Right lobe of liver (tissue), 6 donors: ENCODE measurements around the gene DLG2. TPM values are rescaled to one million over a fixed set of nuclear protein-coding genes. Genes with fewer than 3 reads are reported as not detected.

Experiments
- ATAC-seq, 4 donors: fragments of 200-7000 bp; cut with Tn5 transposase; one replicate each; pipeline ENCODE4 v1.9.1; 2020; ENCODE audit warnings: mild to moderate bottlenecking in 4 of 4, moderate library complexity in 4 of 4
- DNase-seq, 3 donors: peaks; one replicate each; pipeline ENCODE4 v3.0.0-alpha.2; 2020
- H3K27ac ChIP-seq, 3 donors: fragments of 200-600 bp; one replicate each; pipeline ENCODE4 v1.8.0; 2022
- H3K27me3 ChIP-seq, 2 donors: fragments of 200-600 bp; one replicate each; pipeline ENCODE4 v1.8.0; 2022
- H3K36me3 ChIP-seq, 4 donors: fragments of 200-600 bp; sonication (generic) in 1 of 4; one replicate each; pipeline versions ENCODE4 v1.5.1 to v1.8.0; 2017 to 2022; ENCODE audit warnings: control low read depth in 1 of 4
- H3K4me1 ChIP-seq, 4 donors: fragments of 200-600 bp; sonication (generic) in 1 of 4; one replicate each; pipeline versions ENCODE4 v1.5.1 to v1.8.0; 2017 to 2022; ENCODE audit warnings: control low read depth in 1 of 4
- H3K4me3 ChIP-seq, 3 donors: fragments of 200-600 bp; one replicate each; pipeline ENCODE4 v1.8.0; 2022
- H3K9me3 ChIP-seq, 4 donors: fragments of 200-600 bp; sonication (generic) in 1 of 4; one replicate each; pipeline versions ENCODE4 v1.5.1 to v1.8.0; 2017 to 2022; ENCODE audit warnings: control low read depth in 1 of 4
- POLR2A ChIP-seq: fragments of 450-650 bp; IDR thresholded peaks from one replicate; pipeline ENCODE4 v1.6.1; 2017; ENCODE audit warnings: antibody characterized with exemption, mild to moderate bottlenecking
- WGBS: methylation state at CpG from one replicate; pipeline ENCODE4 v1.1.6; 2018; ENCODE audit warnings: low coverage, low lambda C conversion rate; ENCODE audit not compliant: insufficient coverage; ENCODE audit errors: missing lambda C conversion rate; 5-methylcytosine and 5-hydroxymethylcytosine counted together
- intact Hi-C, 2 donors: fragments of 100-400 bp; cut with DNase I; formaldehyde crosslinking; loops; one replicate each; pipeline versions ENCODE4 v1.11.2 to v1.14.1; 2022
- total RNA-seq, 6 experiments: library from RNA; depleted of rRNA in 2 of 6; stranded (reverse); fragments of >200 nt in 2 of 6; fragmentation: NEBNext Ultra II Directional in 3 of 6; extraction: Animal tissue kit (Norgen Biotek cat#: 25700) in 3 of 6; gene quantifications; one replicate each; pipeline versions ENCODE4 v1.1.0 to v1.2.4, GENCODE V29; 2016 to 2023
- TF ChIP-seq, protein P1 (sequence below), 4 donors: fragments of 200-600 bp in 3 of 4; fragments of 450-650 bp in 1 of 4; IDR thresholded peaks; one replicate each; pipeline versions ENCODE4 v1.5.1 to v1.8.0; 2016 to 2022; ENCODE audit warnings: antibody characterized with exemption in 4 of 4, mild to moderate bottlenecking in 2 of 4
- donor health status: DM: no; HTN: yes; CAD: no.
- donor health status: DM: no; HTN: no; CAD: no.
- donor health status: DM: no; HTN: no; CAD: no.
- donor health status: DM: no; HTN: yes; CAD: no.
- donor health status: DM: no; HTN: yes; CAD: no.

DLG2 gene
- total RNA-seq, 6 experiments from 2014 or later, result 1.2 to 6.4 (median 2.5) TPM

DNA sequence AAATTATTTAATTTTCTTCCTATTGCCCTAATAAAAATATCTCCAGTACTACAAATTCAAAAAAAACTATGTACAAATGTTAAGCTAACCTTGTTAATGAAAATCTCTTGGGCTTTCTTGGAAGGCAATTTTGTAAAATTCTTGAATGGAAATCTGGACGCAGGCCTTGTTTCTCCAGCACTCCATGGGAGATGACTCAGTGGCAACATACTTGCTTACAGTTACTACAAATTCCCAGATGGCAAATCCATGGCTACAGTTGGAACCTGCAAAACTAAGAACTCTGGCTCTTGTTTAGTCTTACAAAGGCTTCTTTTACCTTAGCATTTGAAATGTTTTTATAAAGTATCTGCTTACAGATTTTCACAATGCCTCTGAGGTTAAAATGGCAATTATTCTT lies 725.2 kb downstream of the DLG2 start:
- Histone ChIP-seq H3K36me3 (no peaks in the 10 kb centered on the region), H3K9me3 (no peaks in the 10 kb centered on the region), H3K4me1 (no peaks in the 10 kb centered on the region), H3K27ac (no peak overlapping the region), H3K27me3 (no peaks in the 10 kb centered on the region), H3K4me3 (no peak overlapping the region)
- WGBS, result 71% methylated on average over 1 of the region's 1 CpG
- TF ChIP-seq, protein P1, sequence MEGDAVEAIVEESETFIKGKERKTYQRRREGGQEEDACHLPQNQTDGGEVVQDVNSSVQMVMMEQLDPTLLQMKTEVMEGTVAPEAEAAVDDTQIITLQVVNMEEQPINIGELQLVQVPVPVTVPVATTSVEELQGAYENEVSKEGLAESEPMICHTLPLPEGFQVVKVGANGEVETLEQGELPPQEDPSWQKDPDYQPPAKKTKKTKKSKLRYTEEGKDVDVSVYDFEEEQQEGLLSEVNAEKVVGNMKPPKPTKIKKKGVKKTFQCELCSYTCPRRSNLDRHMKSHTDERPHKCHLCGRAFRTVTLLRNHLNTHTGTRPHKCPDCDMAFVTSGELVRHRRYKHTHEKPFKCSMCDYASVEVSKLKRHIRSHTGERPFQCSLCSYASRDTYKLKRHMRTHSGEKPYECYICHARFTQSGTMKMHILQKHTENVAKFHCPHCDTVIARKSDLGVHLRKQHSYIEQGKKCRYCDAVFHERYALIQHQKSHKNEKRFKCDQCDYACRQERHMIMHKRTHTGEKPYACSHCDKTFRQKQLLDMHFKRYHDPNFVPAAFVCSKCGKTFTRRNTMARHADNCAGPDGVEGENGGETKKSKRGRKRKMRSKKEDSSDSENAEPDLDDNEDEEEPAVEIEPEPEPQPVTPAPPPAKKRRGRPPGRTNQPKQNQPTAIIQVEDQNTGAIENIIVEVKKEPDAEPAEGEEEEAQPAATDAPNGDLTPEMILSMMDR (IDR thresholded peaks at IDR 0.05), result no peak
- no peak for TF ChIP-seq POLR2A
- ATAC-seq (no peak), DNase-seq (no peak)
- intact Hi-C loops, result no loop called here

DNA sequence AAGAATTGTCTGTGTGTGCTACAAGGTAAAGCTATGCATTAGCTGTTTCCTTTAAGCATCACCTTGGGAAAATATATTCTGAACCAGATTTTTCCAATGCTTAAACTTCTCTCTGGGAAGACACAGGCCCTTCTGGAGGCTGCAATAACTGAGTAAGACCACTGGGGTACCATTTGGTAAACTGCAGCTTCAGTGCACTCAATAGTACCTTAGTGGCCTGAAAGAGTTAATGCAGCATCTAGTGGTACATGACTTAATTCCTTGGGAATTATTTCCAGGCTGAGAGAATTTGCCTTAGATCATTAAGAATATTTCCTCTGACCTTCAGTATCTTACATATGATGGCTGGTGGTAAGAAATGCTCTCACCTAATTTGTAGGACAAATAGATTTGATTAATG lies 727.4 kb downstream of the DLG2 start:
- Histone ChIP-seq H3K27ac (no peak overlapping the region), H3K36me3 (no peaks in the 10 kb centered on the region), H3K27me3 (no peaks in the 10 kb centered on the region), H3K4me1 (no peaks in the 10 kb centered on the region), H3K9me3 (no peaks in the 10 kb centered on the region), H3K4me3 (no peak overlapping the region)
- no peak for ATAC-seq
- DNase-seq, result no peak
- no peak for TF ChIP-seq POLR2A
- TF ChIP-seq, protein P1 (IDR thresholded peaks at IDR 0.05), result no peak
- intact Hi-C loops, result no loop called here

DNA sequence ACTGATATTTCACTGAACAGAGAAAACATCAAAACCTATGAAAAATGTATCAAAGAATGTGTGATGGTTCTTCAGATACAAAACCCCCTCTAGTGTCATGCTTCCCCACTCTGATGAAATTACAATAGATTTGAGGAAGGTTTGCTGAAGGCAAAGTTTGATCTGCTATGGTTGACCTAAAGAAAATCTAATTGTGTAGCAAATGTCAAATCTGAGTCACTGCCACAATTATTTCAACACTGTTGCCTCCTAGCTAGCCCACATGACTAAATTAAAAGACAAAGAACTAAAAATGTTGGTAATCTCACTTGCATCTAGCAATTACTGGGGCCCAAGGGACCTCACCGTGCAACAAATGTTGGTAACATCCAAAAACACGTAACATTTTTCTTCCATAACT lies 728.0 kb downstream of the DLG2 start:
- intact Hi-C loops, result no loop called here
- no peaks in the 10 kb centered on the region for H3K4me1 ChIP-seq
- no peak overlapping the region for H3K27ac ChIP-seq
- TF ChIP-seq, protein P1 (IDR thresholded peaks at IDR 0.05), result no peak
- TF ChIP-seq POLR2A, result no peak
- H3K36me3 ChIP-seq, result no peaks in the 10 kb centered on the region
- whole genome bisulfite sequencing, result 83% methylated on average over 2 of the region's 2 CpGs
- ATAC-seq (no peak), DNase-seq (no peak)
- H3K9me3 ChIP-seq, result no peaks in the 10 kb centered on the region
- no peak overlapping the region for H3K4me3 ChIP-seq
- no peaks in the 10 kb centered on the region for H3K27me3 ChIP-seq

DNA sequence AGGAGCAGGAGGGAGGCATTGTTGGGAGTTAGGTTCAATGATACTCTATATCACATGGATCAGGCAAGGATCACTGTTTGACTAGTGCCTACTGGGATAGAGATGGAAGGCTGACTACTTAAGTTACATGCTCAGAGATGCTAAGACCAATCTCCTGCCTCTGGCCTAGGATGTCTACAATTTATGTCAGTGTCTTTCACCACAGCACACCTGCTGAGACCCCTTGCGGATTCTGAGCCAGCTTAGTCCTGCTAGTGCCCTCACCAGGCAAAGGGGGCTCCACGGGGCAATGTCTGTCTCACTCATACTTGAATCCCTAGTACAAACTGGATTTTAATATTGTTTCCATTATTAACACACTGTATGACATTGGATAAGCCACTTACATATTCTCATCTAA lies 732.5 kb downstream of the DLG2 start:
- no peak for ATAC-seq
- no peak overlapping the region for H3K27ac ChIP-seq

More for the DNA sequence above, 732.5 kb downstream of the DLG2 start:
- Histone ChIP-seq H3K9me3 (no peaks in the 10 kb centered on the region), H3K4me3 (no peak overlapping the region), H3K4me1 (no peaks in the 10 kb centered on the region), H3K36me3 (no peaks in the 10 kb centered on the region), H3K27me3 (no peaks in the 10 kb centered on the region)
- 66% methylated on average over 2 of the region's 2 CpGs for WGBS
- intact Hi-C loops, result no loop called here
- no peak for TF ChIP-seq POLR2A
- TF ChIP-seq, protein P1 (IDR thresholded peaks at IDR 0.05), result no peak
- DNase-seq, result no peak
